Prostate gland (tissue), 2 donors: ENCODE measurements around the gene AFF3. TPM values are rescaled to one million over a fixed set of nuclear protein-coding genes. Genes with fewer than 3 reads are reported as not detected.
A peak's percentile ranks its signal among the peaks of the same experiment; 100 is the strongest.

Experiments used
- DNase-seq: peaks from one replicate; pipeline ENCODE4 v3.0.0-alpha.2; 2019; ENCODE audit warnings: low spot score
- H3K27ac ChIP-seq, 2 donors: fragments of 200-600 bp; sonication (generic); 2 replicates each; pipeline ENCODE4 v1.5.1; 2017 to 2019
- H3K27me3 ChIP-seq: fragments of 200-600 bp; sonication (generic); replicated peaks from 2 replicates; pipeline ENCODE4 v1.5.1; 2019; ENCODE audit not compliant: insufficient read depth
- H3K36me3 ChIP-seq, 2 donors: fragments of 200-600 bp; sonication (generic); 1 replicate in 1 of 2; 2 replicates in 1 of 2; pipeline versions ENCODE4 v1.5.1 to v1.8.1; 2017 to 2019
- H3K4me1 ChIP-seq: fragments of 200-600 bp; sonication (generic); replicated peaks from 2 replicates; pipeline ENCODE4 v1.5.1; 2019
- H3K4me3 ChIP-seq, 2 donors: fragments of 200-600 bp; sonication (generic); 2 replicates each; pipeline ENCODE4 v1.5.1; 2017 to 2019
- H3K9me3 ChIP-seq: fragments of 200-600 bp; sonication (generic); 2 replicates; pipeline ENCODE4 v1.5.1; 2017
- POLR2A ChIP-seq: fragments of 450-650 bp; IDR thresholded peaks from one replicate; pipeline ENCODE4 v1.6.1; 2016; ENCODE audit warnings: antibody characterized with exemption, mild to moderate bottlenecking
- POLR2AphosphoS5 ChIP-seq: sonication (generic); formaldehyde crosslinking; IDR thresholded peaks from one replicate; pipeline ENCODE4 v1.6.1; 2017; ENCODE audit warnings: antibody characterized with exemption
- WGBS: methylation state at CpG from one replicate; pipeline ENCODE4 v1.1.5; 2018; 5-methylcytosine and 5-hydroxymethylcytosine counted together
- intact Hi-C: fragments of 100-400 bp; cut with DNase I; formaldehyde crosslinking; loops from one replicate; pipeline ENCODE4 v1.14.2; 2022
- total RNA-seq, 2 donors: library from RNA; depleted of rRNA; stranded (reverse); fragments of >200 nt; gene quantifications; one replicate each; pipeline ENCODE4 v1.1.0, GENCODE V29; 2016
- TF ChIP-seq, protein P1 (sequence below), 4 experiments: fragments of 200-600 bp in 2 of 4; fragments of 450-650 bp in 2 of 4; sonication (generic) in 2 of 4; IDR thresholded peaks; 1 replicate in 3 of 4; 2 replicates in 1 of 4; pipeline ENCODE4 v1.5.1; 2016 to 2019; ENCODE audit warnings: antibody characterized with exemption in 4 of 4, mild to moderate bottlenecking in 2 of 4, moderate library complexity in 2 of 4

AFF3 gene
- total RNA-seq, 2 donors from 2014 or later: 74.4 to 113 TPM

DNA sequence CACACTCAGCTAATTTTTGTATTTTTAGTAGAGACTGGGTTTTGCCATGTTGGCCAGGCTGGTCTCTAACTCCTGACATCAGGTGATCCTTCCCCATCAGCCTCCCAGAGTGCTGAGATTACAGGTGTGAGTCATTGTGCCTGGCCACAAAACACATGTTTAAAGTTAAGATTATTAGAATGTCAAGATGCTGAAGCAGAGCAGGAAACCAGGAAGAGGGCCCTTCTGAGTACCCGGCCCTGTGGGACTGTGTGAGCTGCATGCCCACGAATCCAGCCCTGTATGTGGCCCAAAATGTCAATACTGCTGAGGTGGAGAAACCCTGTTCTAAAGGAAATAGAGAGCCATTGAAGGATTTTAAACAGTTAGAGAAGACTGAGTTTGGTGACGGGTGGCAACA is 621.6 kb downstream of the AFF3 start:
- no peak for DNase-seq
- Histone ChIP-seq H3K4me1 (no peaks in the 10 kb centered on the region), H3K4me3 (no peak overlapping the region), H3K9me3 (no peaks in the 10 kb centered on the region), H3K27ac (no peak overlapping the region), H3K27me3 (no peaks in the 10 kb centered on the region), H3K36me3 (no peaks in the 10 kb centered on the region)
- WGBS: 90% methylated on average over 3 of the region's 3 CpGs
- intact Hi-C loops: no loop called here
- TF ChIP-seq, protein P1, sequence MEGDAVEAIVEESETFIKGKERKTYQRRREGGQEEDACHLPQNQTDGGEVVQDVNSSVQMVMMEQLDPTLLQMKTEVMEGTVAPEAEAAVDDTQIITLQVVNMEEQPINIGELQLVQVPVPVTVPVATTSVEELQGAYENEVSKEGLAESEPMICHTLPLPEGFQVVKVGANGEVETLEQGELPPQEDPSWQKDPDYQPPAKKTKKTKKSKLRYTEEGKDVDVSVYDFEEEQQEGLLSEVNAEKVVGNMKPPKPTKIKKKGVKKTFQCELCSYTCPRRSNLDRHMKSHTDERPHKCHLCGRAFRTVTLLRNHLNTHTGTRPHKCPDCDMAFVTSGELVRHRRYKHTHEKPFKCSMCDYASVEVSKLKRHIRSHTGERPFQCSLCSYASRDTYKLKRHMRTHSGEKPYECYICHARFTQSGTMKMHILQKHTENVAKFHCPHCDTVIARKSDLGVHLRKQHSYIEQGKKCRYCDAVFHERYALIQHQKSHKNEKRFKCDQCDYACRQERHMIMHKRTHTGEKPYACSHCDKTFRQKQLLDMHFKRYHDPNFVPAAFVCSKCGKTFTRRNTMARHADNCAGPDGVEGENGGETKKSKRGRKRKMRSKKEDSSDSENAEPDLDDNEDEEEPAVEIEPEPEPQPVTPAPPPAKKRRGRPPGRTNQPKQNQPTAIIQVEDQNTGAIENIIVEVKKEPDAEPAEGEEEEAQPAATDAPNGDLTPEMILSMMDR (IDR thresholded peaks at IDR 0.05): no peak
- TF ChIP-seq POLR2AphosphoS5 (no peak), POLR2A (no peak)

DNA sequence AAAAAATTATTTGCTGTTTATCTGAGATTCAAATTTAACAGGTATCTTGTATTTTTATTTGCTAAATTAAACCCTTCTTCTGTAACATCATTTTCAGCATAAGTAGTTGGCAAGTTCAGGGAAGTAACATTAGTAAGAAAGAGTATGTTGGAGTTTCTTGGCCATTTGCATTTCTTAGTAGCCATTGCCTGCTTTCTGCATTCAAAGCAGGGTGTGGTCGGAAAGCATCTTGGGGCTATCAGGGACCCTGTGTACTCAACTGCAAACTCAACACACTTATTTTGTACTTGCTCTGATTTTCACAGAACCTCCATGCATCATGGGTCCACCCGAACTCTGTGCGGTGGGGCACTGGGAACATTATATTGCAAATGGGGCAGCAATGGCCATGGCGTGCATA is 622.2 kb downstream of the AFF3 start:
- Histone ChIP-seq H3K4me1 (no peaks in the 10 kb centered on the region), H3K27me3 (no peaks in the 10 kb centered on the region), H3K27ac (no peak overlapping the region), H3K36me3 (no peaks in the 10 kb centered on the region), H3K4me3 (no peak overlapping the region), H3K9me3 (no peaks in the 10 kb centered on the region)
- no peak for DNase-seq
- 93% methylated on average over 4 of the region's 4 CpGs for WGBS
- TF ChIP-seq POLR2A: no peak
- TF ChIP-seq, protein P1 (IDR thresholded peaks at IDR 0.05): no peak
- no peak for TF ChIP-seq POLR2AphosphoS5
- intact Hi-C loops: no loop called here

DNA sequence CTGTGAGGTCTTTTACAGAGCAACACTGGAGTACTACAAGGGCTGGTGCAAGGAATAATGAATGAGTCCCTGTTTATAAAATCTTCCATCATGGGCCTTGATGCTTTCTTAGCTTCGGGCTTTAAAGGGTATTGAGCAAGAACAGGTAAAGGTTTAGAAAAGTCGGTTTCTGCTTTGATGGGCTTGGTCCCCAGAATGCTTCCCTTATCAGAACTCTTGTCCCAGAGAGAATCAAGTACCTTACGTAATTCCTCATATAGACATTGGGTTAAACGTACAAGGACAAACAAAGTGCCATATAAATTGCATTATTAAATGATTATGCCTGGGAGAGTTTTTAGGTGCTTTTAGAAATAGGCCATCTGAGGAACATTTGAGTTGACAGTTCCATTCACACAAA is 628.0 kb downstream of the AFF3 start:
- Histone ChIP-seq H3K36me3 (no peaks in the 10 kb centered on the region), H3K4me3 (no peak overlapping the region), H3K4me1 (no peaks in the 10 kb centered on the region), H3K9me3 (no peaks in the 10 kb centered on the region), H3K27ac (no peak overlapping the region), H3K27me3 (no peaks in the 10 kb centered on the region)
- DNase-seq: no peak
- 72% methylated on average over 4 of the region's 4 CpGs for WGBS
- no peak for TF ChIP-seq POLR2A
- TF ChIP-seq POLR2AphosphoS5: no peak
- TF ChIP-seq, protein P1 (IDR thresholded peaks at IDR 0.05): no peak
- intact Hi-C loops: no loop called here

DNA sequence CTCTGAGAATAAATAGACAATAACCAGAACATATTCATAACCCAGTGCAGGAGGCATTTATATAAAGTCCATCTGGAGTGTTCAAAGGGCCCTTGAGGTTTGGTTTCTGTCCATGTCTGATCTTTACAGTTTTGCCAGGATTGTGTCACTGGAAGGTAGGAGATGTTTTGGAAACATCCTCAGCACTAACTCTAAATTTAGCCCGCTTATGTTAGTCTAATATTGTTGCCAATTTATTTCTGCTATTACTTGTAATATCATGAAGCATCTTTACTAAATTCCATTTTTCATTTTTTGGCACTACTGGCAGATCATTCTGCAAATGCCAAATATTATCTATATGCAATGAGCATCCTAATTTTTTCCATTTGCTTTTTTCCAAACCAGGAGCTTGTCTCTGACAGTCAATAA is 630.2 kb downstream of the AFF3 start:
- no peak overlapping the region for H3K4me3 ChIP-seq
- WGBS: 26% methylated on average over 1 of the region's 1 CpG
- H3K4me1 ChIP-seq: no peaks in the 10 kb centered on the region
- intact Hi-C loops: no loop called here
- H3K9me3 ChIP-seq: no peaks in the 10 kb centered on the region
- H3K27ac ChIP-seq: no peak overlapping the region
- no peaks in the 10 kb centered on the region for H3K36me3 ChIP-seq
- DNase-seq: no peak
- H3K27me3 ChIP-seq: no peaks in the 10 kb centered on the region
- TF ChIP-seq POLR2AphosphoS5 (peak; percentile 38), POLR2A (no peak)
- TF ChIP-seq, protein P1 (IDR thresholded peaks at IDR 0.05): no peak

DNA sequence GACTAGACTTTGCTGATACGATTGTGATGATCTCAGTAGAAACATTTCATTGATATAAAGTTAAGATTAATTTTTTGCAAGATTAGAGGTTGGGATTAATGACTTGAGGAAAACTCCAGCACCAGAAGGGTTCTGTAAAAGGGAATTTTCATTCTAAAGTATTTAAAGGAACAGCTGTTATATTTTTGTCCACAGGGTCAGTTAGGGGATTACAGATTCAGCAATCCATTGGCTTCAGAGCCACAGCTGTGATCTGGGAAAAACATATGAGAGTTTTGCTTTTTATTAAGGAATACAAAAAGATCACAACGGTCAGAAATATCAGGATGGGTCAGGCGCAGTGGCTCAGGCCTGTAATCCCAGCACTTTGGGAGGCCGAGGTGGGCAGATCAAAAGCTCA is 633.0 kb downstream of the AFF3 start:
- Histone ChIP-seq H3K27ac (no peak overlapping the region), H3K4me1 (no peaks in the 10 kb centered on the region), H3K4me3 (no peak overlapping the region), H3K36me3 (no peaks in the 10 kb centered on the region), H3K9me3 (no peaks in the 10 kb centered on the region), H3K27me3 (no peaks in the 10 kb centered on the region)
- WGBS: 76% methylated on average over 4 of the region's 4 CpGs
- DNase-seq: no peak
- TF ChIP-seq POLR2A: no peak
- TF ChIP-seq POLR2AphosphoS5: no peak
- TF ChIP-seq, protein P1 (IDR thresholded peaks at IDR 0.05): no peak
- intact Hi-C loops: no loop called here
